Breast epithelium (tissue), 4 donors: ENCODE measurements around the gene CDKN2D. TPM values are rescaled to one million over a fixed set of nuclear protein-coding genes. Genes with fewer than 3 reads are reported as not detected.

Experiments used
- DNase-seq, 2 donors: peaks; one replicate each; pipeline ENCODE4 v3.0.0-alpha.2; 2019; ENCODE audit warnings: low spot score in 2 of 2
- H3K27ac ChIP-seq, 2 donors: fragments of 200-600 bp; sonication (generic) in 1 of 2; one replicate each; pipeline ENCODE4 v1.5.1; 2016 to 2019; ENCODE audit warnings: mild to moderate bottlenecking in 1 of 2
- H3K27me3 ChIP-seq, 2 donors: fragments of 200-600 bp; sonication (generic) in 1 of 2; one replicate each; pipeline versions ENCODE4 v1.5.1 to v1.6.0; 2017 to 2019; ENCODE audit warnings: control low read depth in 1 of 2, mild to moderate bottlenecking in 1 of 2
- H3K36me3 ChIP-seq: fragments of 200-600 bp; one replicate; pipeline ENCODE4 v1.5.1; 2019
- H3K4me1 ChIP-seq, 2 donors: fragments of 200-600 bp; sonication (generic); one replicate each; pipeline ENCODE4 v1.5.1; 2016 to 2019; ENCODE audit warnings: control low read depth in 1 of 2
- H3K4me3 ChIP-seq, 3 donors: fragments of 200-600 bp; sonication (generic); 1 replicate in 2 of 3; 2 replicates in 1 of 3; pipeline ENCODE4 v1.5.1; 2016 to 2019; ENCODE audit warnings: mild to moderate bottlenecking in 3 of 3, moderate library complexity in 2 of 3
- H3K9me3 ChIP-seq, 2 donors: fragments of 200-600 bp; sonication (generic) in 1 of 2; one replicate each; pipeline ENCODE4 v1.5.1; 2016 to 2019; ENCODE audit warnings: control low read depth in 1 of 2
- POLR2A ChIP-seq: fragments of 450-650 bp; IDR thresholded peaks from one replicate; pipeline ENCODE4 v1.6.1; 2016; ENCODE audit warnings: antibody characterized with exemption, mild to moderate bottlenecking, moderate library complexity
- POLR2AphosphoS5 ChIP-seq, 3 donors: sonication (generic); formaldehyde crosslinking; IDR thresholded peaks; one replicate each; pipeline ENCODE4 v1.6.1; 2017; ENCODE audit warnings: antibody characterized with exemption in 3 of 3
- intact Hi-C: fragments of 100-400 bp; cut with DNase I; formaldehyde crosslinking; loops from one replicate; pipeline ENCODE4 v1.15.1; 2023; ENCODE audit warnings: low total_unique reads
- total RNA-seq, 3 donors: library from RNA; depleted of rRNA; stranded (reverse); fragments of >200 nt; gene quantifications; one replicate each; pipeline ENCODE4 v1.1.0, GENCODE V29; 2016
- TF ChIP-seq, protein P1 (sequence below), 3 donors: fragments of 450-650 bp; IDR thresholded peaks; one replicate each; pipeline ENCODE4 v1.5.1; 2016 to 2017; ENCODE audit warnings: antibody characterized with exemption in 3 of 3, mild to moderate bottlenecking in 3 of 3, moderate library complexity in 3 of 3

Gene CDKN2D
- total RNA-seq, 3 donors from 2014 or later: 5.3 to 9.4 (median 8.8) TPM

- no peak overlapping the region for H3K27ac ChIP-seq
- intact Hi-C loops: no loop called here
- no peaks in the 10 kb centered on the region for H3K9me3 ChIP-seq
- no peaks in the 10 kb centered on the region for H3K36me3 ChIP-seq
- H3K27me3 ChIP-seq: peaks cover 0 to 15% of the 10 kb centered on the region in 2 donors
- peak overlapping the region in 1 of 3 donors; percentile 69 for H3K4me3 ChIP-seq
- H3K4me1 ChIP-seq: no peaks in the 10 kb centered on the region
- no peak for DNase-seq
- TF ChIP-seq POLR2AphosphoS5 (IDR thresholded peaks at IDR 0.05) (no peak), POLR2A (no peak)
These were observed 50.1 kb downstream of the CDKN2D start for GRCh38 chr19:10518444-10519361.

DNA sequence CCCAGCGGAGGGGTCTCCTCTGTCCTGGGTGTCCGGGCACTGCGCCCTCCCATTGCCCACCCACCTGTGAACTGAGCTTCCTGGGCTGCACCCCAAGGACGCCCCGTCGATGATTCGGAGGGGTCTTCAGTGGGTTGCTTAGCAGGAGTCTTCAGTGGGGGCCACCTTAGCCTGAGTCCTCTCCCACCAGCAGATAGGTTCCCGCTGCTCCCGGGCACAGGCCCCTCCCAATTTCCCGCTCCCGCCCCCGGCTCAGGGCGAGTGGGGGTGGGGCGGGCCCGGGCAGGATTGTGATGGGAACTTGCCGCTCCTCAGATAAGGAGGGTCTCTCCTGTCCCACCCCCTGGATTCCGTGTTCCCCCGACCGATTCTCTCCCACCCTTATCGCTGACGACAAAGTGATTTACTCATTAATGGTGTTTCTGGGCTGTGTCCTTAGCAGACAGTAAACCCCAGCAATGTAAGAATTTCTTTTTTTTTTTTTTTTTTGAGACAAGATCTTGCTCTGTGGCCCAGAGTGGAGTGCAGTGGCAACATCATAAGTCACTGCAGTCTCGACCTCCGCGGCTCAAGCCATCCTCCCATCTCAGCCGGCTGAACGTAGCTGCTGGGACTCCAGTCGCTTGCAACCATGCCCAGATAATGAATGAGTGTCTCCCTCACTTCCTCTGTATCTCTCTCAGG, 50.9 kb downstream of the CDKN2D start:
- H3K4me1 ChIP-seq: no peaks in the 10 kb centered on the region
- intact Hi-C loops: no loop called here
- H3K4me3 ChIP-seq: peak overlapping the region; percentile 17 to 69 (median 61)
- H3K27me3 ChIP-seq: peaks cover 0 to 20% of the 10 kb centered on the region in 2 donors
- peak in 1 of 2 donors; percentile 27 for DNase-seq
- H3K36me3 ChIP-seq: no peaks in the 10 kb centered on the region
- TF ChIP-seq POLR2AphosphoS5 (IDR thresholded peaks at IDR 0.05) (no peak), POLR2A (no peak)
- TF ChIP-seq, protein P1, sequence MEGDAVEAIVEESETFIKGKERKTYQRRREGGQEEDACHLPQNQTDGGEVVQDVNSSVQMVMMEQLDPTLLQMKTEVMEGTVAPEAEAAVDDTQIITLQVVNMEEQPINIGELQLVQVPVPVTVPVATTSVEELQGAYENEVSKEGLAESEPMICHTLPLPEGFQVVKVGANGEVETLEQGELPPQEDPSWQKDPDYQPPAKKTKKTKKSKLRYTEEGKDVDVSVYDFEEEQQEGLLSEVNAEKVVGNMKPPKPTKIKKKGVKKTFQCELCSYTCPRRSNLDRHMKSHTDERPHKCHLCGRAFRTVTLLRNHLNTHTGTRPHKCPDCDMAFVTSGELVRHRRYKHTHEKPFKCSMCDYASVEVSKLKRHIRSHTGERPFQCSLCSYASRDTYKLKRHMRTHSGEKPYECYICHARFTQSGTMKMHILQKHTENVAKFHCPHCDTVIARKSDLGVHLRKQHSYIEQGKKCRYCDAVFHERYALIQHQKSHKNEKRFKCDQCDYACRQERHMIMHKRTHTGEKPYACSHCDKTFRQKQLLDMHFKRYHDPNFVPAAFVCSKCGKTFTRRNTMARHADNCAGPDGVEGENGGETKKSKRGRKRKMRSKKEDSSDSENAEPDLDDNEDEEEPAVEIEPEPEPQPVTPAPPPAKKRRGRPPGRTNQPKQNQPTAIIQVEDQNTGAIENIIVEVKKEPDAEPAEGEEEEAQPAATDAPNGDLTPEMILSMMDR (IDR thresholded peaks at IDR 0.05): no peak
- H3K9me3 ChIP-seq: no peaks in the 10 kb centered on the region
- H3K27ac ChIP-seq: peak overlapping the region; percentile 25 to 45

GRCh38 chr19:10517361-10517759, 51.4 kb downstream of the CDKN2D start, which contains the start of gene S1PR5:
TSS of gene S1PR5 (minus strand) at chr19:10517447. CDS start at chr19:10515011, 2,436 bp downstream.
- TF ChIP-seq, protein P1 (IDR thresholded peaks at IDR 0.05): no peak
- TF ChIP-seq POLR2A: no peak
- TF ChIP-seq POLR2AphosphoS5 (IDR thresholded peaks at IDR 0.05): no peak
- intact Hi-C loops: no loop called here
- no peak for DNase-seq
- Histone ChIP-seq H3K4me3 (peak within 1 kb of the TSS; percentile 17 to 69 (median 61)), H3K36me3 (no peaks in the 10 kb centered on the region), H3K27me3 (peaks cover 0 to 20% of the 10 kb centered on the region in 2 donors), H3K9me3 (no peaks in the 10 kb centered on the region), H3K4me1 (no peaks in the 10 kb centered on the region), H3K27ac (peak within 1 kb of the TSS; percentile 40 to 45)

DNA sequence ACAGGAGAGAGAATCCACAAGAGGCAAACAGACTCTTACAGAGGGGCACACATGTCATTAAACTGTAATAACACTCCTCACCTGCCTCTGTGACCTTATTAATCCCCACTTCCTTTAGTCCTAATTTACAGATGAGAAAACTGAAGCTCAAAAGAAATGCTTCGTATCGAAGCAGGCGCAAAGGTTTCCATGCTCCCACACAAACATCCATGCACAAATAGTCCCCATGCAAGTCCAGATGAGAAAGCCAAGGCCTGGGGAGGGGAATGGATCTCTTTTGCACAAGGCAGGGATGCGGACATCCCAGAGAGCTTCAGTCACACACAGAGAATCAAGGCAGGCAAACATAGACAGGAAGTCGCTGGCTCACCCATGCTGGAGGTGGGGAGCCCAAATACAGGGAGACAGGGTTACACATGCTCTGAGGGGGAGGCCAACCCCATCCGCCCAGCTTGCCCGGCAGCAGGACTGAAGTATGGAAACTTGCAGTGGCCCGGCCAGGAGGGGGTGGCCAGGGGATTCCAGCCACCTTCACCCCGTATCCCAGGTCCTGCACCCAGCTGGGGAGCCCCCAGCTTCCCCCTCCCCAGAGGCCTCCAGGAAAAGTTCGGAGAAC, 52.0 kb downstream of the CDKN2D start:
- Histone ChIP-seq H3K27ac (peak overlapping the region; percentile 40 to 45), H3K36me3 (no peaks in the 10 kb centered on the region), H3K27me3 (peaks cover 0 to 20% of the 10 kb centered on the region in 2 donors), H3K4me1 (no peaks in the 10 kb centered on the region), H3K9me3 (no peaks in the 10 kb centered on the region), H3K4me3 (peak overlapping the region; percentile 17 to 69 (median 61))
- DNase-seq: no peak
- no peak for TF ChIP-seq POLR2A
- no peak for TF ChIP-seq POLR2AphosphoS5 (IDR thresholded peaks at IDR 0.05)
- TF ChIP-seq, protein P1 (IDR thresholded peaks at IDR 0.05): no peak
- intact Hi-C loops: no loop called here

Other genes with a start within 250 kb of the CDKN2D start
- 10 to 100 TPM; 10.7 to 17.7 (median 12.3) TPM for gene RAVER1, start 235.4 kb downstream of the CDKN2D start, total RNA-seq
- gene ICAM3, start 229.4 kb downstream of the CDKN2D start, total RNA-seq: 10 to 100 TPM in 1 of 3 donors, 1 to 10 TPM in 2; 5.9 to 10.1 (median 7.9) TPM
- 100 to 1,000 TPM in 2 of 3 donors, 10 to 100 TPM in 1; 61.6 to 109 (median 104) TPM for gene TYK2, start 188.4 kb downstream of the CDKN2D start, total RNA-seq
- 100 to 1,000 TPM; 141 to 213 (median 172) TPM for gene CDC37, start 165.4 kb downstream of the CDKN2D start, total RNA-seq
- gene PDE4A, start 148.4 kb downstream of the CDKN2D start, total RNA-seq: 10 to 100 TPM in 2 of 3 donors, 1 to 10 TPM in 1; 5.6 to 20.3 (median 12.1) TPM
- gene KEAP1, start 65.6 kb downstream of the CDKN2D start, total RNA-seq: 10 to 100 TPM; 52.8 to 53.6 (median 53.6) TPM
- 1 to 10 TPM in 1 of 3 donors, under 1 TPM in 2; 0.16 to 1.2 (median 0.66) TPM for gene S1PR5, start 51.5 kb downstream of the CDKN2D start, total RNA-seq
- 10 to 100 TPM; 13.1 to 18.0 (median 16.1) TPM for gene ATG4D, start 25.1 kb downstream of the CDKN2D start, total RNA-seq
- gene KRI1, start 3.0 kb downstream of the CDKN2D start, total RNA-seq: 10 to 100 TPM; 16.4 to 23.6 (median 17.6) TPM
- 10 to 100 TPM in 2 of 3 donors, not detected in 1; 34.1 to 49.9 TPM for gene AP1M2, start 18.3 kb upstream of the CDKN2D start, total RNA-seq
- gene SLC44A2, start 56.6 kb upstream of the CDKN2D start, total RNA-seq: 10 to 100 TPM; 63.0 to 92.5 (median 67.5) TPM
- gene ILF3, start 85.4 kb upstream of the CDKN2D start, total RNA-seq: 100 to 1,000 TPM in 2 of 3 donors, 10 to 100 TPM in 1; 80.2 to 166 (median 115) TPM
- gene QTRT1, start 132.5 kb upstream of the CDKN2D start, total RNA-seq: 10 to 100 TPM; 29.0 to 47.5 (median 31.2) TPM
- gene DNM2, start 149.1 kb upstream of the CDKN2D start, total RNA-seq: 10 to 100 TPM; 83.1 to 98.6 (median 84.5) TPM